Neural progenitor cell (in vitro differentiated cells): ENCODE results near the gene WNT2B. TPM values are rescaled to one million over a fixed set of nuclear protein-coding genes. Genes with fewer than 3 reads are reported as not detected.
"Not testable (repeated sequence)": the region's sequence is repeated elsewhere in the genome, so short reads cannot be mapped to it uniquely, and the experiment has no call there.

Source experiments
- DNase-seq: peaks from one replicate; pipeline ENCODE4 v3.0.0-alpha.2; 2016; ENCODE audit warnings: low spot score
- H2AFZ ChIP-seq: fragments of 200-600 bp; sonication (generic); replicated peaks from 2 replicates; pipeline ENCODE4 v1.6.1; 2016; ENCODE audit warnings: antibody characterized with exemption
- H3F3A ChIP-seq: fragments of 200-600 bp; sonication (generic); 2 replicates; pipeline ENCODE4 v1.6.1; 2016; ENCODE audit warnings: antibody characterized with exemption, low read depth
- H3K27ac ChIP-seq: fragments of 200-600 bp; sonication (generic); 2 replicates; pipeline ENCODE4 v1.5.1; 2016; ENCODE audit warnings: mild to moderate bottlenecking
- H3K27me3 ChIP-seq: fragments of 200-600 bp; sonication (generic); 2 replicates; pipeline ENCODE4 v1.6.1; 2016; ENCODE audit warnings: mild to moderate bottlenecking, moderate library complexity
- H3K36me3 ChIP-seq: fragments of 200-600 bp; sonication (generic); 2 replicates; pipeline ENCODE4 v1.5.1; 2016
- H3K4me1 ChIP-seq: fragments of 200-600 bp; sonication (generic); 2 replicates; pipeline ENCODE4 v1.6.1; 2016; ENCODE audit warnings: mixed run types
- H3K4me2 ChIP-seq: fragments of 200-600 bp; sonication (generic); 2 replicates; pipeline ENCODE4 v1.6.1; 2016
- H3K4me3 ChIP-seq: fragments of 200-600 bp; sonication (generic); 2 replicates; pipeline ENCODE4 v1.5.1; 2016
- H3K79me2 ChIP-seq: fragments of 200-600 bp; sonication (generic); 2 replicates; pipeline ENCODE4 v1.6.1; 2016; ENCODE audit warnings: low read depth
- H3K9ac ChIP-seq: fragments of 200-600 bp; sonication (generic); 2 replicates; pipeline ENCODE4 v1.6.1; 2016
- H3K9me3 ChIP-seq: fragments of 200-600 bp; sonication (generic); 2 replicates; pipeline ENCODE4 v1.5.1; 2016; ENCODE audit warnings: low read depth
- H4K20me1 ChIP-seq: fragments of 200-600 bp; sonication (generic); 2 replicates; pipeline ENCODE4 v1.6.1; 2016; ENCODE audit warnings: low read depth
- H3K27ac Mint-ChIP-seq: 3 replicates; pipeline ENCODE4 v1.8.0; 2021; ENCODE audit warnings: mixed read lengths
- H3K27me3 Mint-ChIP-seq: 2 replicates; pipeline ENCODE4 v1.8.0; 2022; ENCODE audit warnings: low read depth, mild to moderate bottlenecking, inconsistent platforms, moderate library complexity, mixed read lengths; ENCODE audit not compliant: insufficient read depth
- H3K36me3 Mint-ChIP-seq: 3 replicates; pipeline ENCODE4 v1.8.0; 2021; ENCODE audit warnings: mixed read lengths
- H3K4me1 Mint-ChIP-seq: 3 replicates; pipeline ENCODE4 v1.8.0; 2021; ENCODE audit warnings: mixed read lengths
- H3K4me3 Mint-ChIP-seq: 3 replicates; pipeline ENCODE4 v1.8.0; 2021; ENCODE audit warnings: mild to moderate bottlenecking, moderate library complexity, mixed read lengths
- H3K9me3 Mint-ChIP-seq: 3 replicates; pipeline ENCODE4 v1.8.0; 2020; ENCODE audit warnings: mixed read lengths
- CTCF ChIP-seq: fragments of 200-600 bp; sonication (generic); IDR thresholded peaks from 2 replicates; pipeline ENCODE4 v1.5.1; 2017; ENCODE audit warnings: antibody characterized with exemption, mild to moderate bottlenecking
- EZH2 ChIP-seq: fragments of 200-600 bp; sonication (generic); IDR thresholded peaks from 2 replicates; pipeline ENCODE4 v1.6.1; 2017; ENCODE audit warnings: antibody characterized with exemption, mild to moderate bottlenecking, moderate library complexity
- EZH2phosphoT487 ChIP-seq: fragments of 200-600 bp; sonication (generic); IDR thresholded peaks from 2 replicates; pipeline ENCODE4 v1.6.1; 2017; ENCODE audit warnings: antibody characterized with exemption
- total RNA-seq: library from RNA; depleted of rRNA; stranded (reverse); fragments of >200 nt; gene quantifications from 2 replicates; pipeline ENCODE4 v1.2.3, GENCODE V29; 2015; ENCODE audit warnings: low replicate concordance

WNT2B gene
- total RNA-seq, 1 donor from 2014 or later = 1.6 TPM

GRCh38 chr1:112464501-112464900 is 44.3 kb upstream of the WNT2B start:
- H3K9me3 Mint-ChIP-seq = no peaks in the 10 kb centered on the region
- no peaks in the 10 kb centered on the region for H3K9me3 ChIP-seq
- H3K27me3 ChIP-seq = peaks cover 24% of the 10 kb centered on the region
- peaks cover 9% of the 10 kb centered on the region for H3K27me3 Mint-ChIP-seq
- no peak overlapping the region for H3K4me2 ChIP-seq
- peak overlapping the region; percentile 91 for H3K27ac Mint-ChIP-seq
- H3K36me3 ChIP-seq = no peaks in the 10 kb centered on the region
- H4K20me1 ChIP-seq = peaks cover 8% of the 10 kb centered on the region
- no peak overlapping the region for H3K9ac ChIP-seq
- H2AFZ ChIP-seq = no peak overlapping the region
- H3K4me1 ChIP-seq = no peaks in the 10 kb centered on the region
- no peak overlapping the region for H3K4me3 Mint-ChIP-seq
- TF ChIP-seq CTCF (no peak), EZH2phosphoT487 (no peak), EZH2 (no peak)
- no peak for DNase-seq
- H3K79me2 ChIP-seq = no peaks in the 10 kb centered on the region
- peaks cover 12% of the 10 kb centered on the region for H3F3A ChIP-seq
- no peak overlapping the region for H3K4me3 ChIP-seq
- H3K4me1 Mint-ChIP-seq = peaks cover 19% of the 10 kb centered on the region
- H3K27ac ChIP-seq = no peak overlapping the region
- H3K36me3 Mint-ChIP-seq = peaks cover 6% of the 10 kb centered on the region

- peaks cover 3% of the 10 kb centered on the region for H3K36me3 Mint-ChIP-seq
- peaks cover 19% of the 10 kb centered on the region for H3K4me1 Mint-ChIP-seq
- peak overlapping the region; percentile 65 for H3K27ac Mint-ChIP-seq
- no peak for DNase-seq
- H3K27me3 ChIP-seq = peaks cover 24% of the 10 kb centered on the region
- H3K9ac ChIP-seq = no peak overlapping the region
- no peaks in the 10 kb centered on the region for H3K4me1 ChIP-seq
- H3K36me3 ChIP-seq = no peaks in the 10 kb centered on the region
- H3K27me3 Mint-ChIP-seq = peaks cover 9% of the 10 kb centered on the region
- peaks cover 12% of the 10 kb centered on the region for H3F3A ChIP-seq
- TF ChIP-seq EZH2phosphoT487 (no peak), CTCF (no peak), EZH2 (no peak)
- H2AFZ ChIP-seq = no peak overlapping the region
- H3K9me3 ChIP-seq = no peaks in the 10 kb centered on the region
- no peak overlapping the region for H3K27ac ChIP-seq
- no peak overlapping the region for H3K4me3 ChIP-seq
- no peaks in the 10 kb centered on the region for H3K79me2 ChIP-seq
- peaks cover 5% of the 10 kb centered on the region for H4K20me1 ChIP-seq
- H3K9me3 Mint-ChIP-seq = no peaks in the 10 kb centered on the region
- H3K4me3 Mint-ChIP-seq = peak overlapping the region; percentile 9
- H3K4me2 ChIP-seq = no peak overlapping the region
Observed at GRCh38 chr1:112465122-112465521, 43.6 kb upstream of the WNT2B start.

GRCh38 chr1:112466078-112466660 is 42.6 kb upstream of the WNT2B start:
- Histone ChIP-seq H3K27ac (no peak overlapping the region), H3F3A (peaks cover 7% of the 10 kb centered on the region), H3K4me3 (peak overlapping the region; percentile 16), H2AFZ (peak overlapping the region; percentile 8), H4K20me1 (no peaks in the 10 kb centered on the region), H3K9ac (no peak overlapping the region), H3K36me3 (no peaks in the 10 kb centered on the region), H3K9me3 (no peaks in the 10 kb centered on the region), H3K4me1 (no peaks in the 10 kb centered on the region), H3K27me3 (peaks cover 24% of the 10 kb centered on the region), H3K79me2 (no peaks in the 10 kb centered on the region), H3K4me2 (peak overlapping the region; percentile 69)
- Mint-ChIP-seq H3K27me3 (peaks cover 9% of the 10 kb centered on the region), H3K4me3 (peak overlapping the region; percentile 73), H3K9me3 (no peaks in the 10 kb centered on the region), H3K36me3 (peaks cover 3% of the 10 kb centered on the region), H3K27ac (peak overlapping the region; percentile 47), H3K4me1 (peaks cover 19% of the 10 kb centered on the region)
- DNase-seq = peak; percentile 95
- no peak for TF ChIP-seq EZH2
- TF ChIP-seq EZH2phosphoT487 = no peak
- peak; percentile 83 for TF ChIP-seq CTCF

GRCh38 chr1:112470324-112470723 is 38.4 kb upstream of the WNT2B start:
- H3K9me3 ChIP-seq, H3K27ac ChIP-seq, H3K4me1 ChIP-seq, H3K4me3 ChIP-seq, H3K9me3 Mint-ChIP-seq, H3K27ac Mint-ChIP-seq, H3K27me3 Mint-ChIP-seq, H3K36me3 ChIP-seq, DNase-seq, H3F3A ChIP-seq, H3K36me3 Mint-ChIP-seq, H3K79me2 ChIP-seq, H2AFZ ChIP-seq, H3K4me3 Mint-ChIP-seq, H3K4me2 ChIP-seq, H3K9ac ChIP-seq, H4K20me1 ChIP-seq: not testable (repeated sequence)
- H3K4me1 Mint-ChIP-seq = peaks cover 17% of the 10 kb centered on the region
- H3K27me3 ChIP-seq = peaks cover 24% of the 10 kb centered on the region
